NCI-H2171 (cell line): Measurements from ENCODE around the gene ZBTB43.

Experiments used
- DNase-seq: peaks from one replicate; lab custom pipeline; 2025; lab: John Stamatoyannopoulos, UW

Gene ZBTB43

DNA sequence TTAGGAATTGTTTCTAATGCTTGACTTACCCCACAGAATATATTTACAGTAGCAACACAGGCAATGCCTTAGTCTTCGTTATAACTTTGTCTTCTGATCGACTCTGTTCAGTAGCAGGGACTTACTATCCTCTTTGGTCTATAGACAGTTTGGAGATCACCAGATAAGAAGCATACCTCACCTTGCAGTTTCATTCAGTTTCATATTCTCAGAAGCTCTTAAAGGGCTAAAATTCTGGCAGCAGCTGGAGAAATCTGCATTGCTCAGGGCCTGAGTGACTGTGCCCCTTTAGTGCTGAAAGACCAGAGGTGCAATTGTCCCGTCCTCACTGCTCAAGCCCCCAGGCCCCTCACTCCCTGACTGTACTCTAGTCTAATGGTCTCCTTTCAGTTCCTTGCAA is 26.0 kb downstream of the ZBTB43 start:
- no peak for DNase-seq

- DNase-seq = no peak
These were observed 27.6 kb downstream of the ZBTB43 start for GRCh38 chr9:126832440-126832839.

GRCh38 chr9:126833020-126833419 is 28.2 kb downstream of the ZBTB43 start:
- DNase-seq = no peak

DNA sequence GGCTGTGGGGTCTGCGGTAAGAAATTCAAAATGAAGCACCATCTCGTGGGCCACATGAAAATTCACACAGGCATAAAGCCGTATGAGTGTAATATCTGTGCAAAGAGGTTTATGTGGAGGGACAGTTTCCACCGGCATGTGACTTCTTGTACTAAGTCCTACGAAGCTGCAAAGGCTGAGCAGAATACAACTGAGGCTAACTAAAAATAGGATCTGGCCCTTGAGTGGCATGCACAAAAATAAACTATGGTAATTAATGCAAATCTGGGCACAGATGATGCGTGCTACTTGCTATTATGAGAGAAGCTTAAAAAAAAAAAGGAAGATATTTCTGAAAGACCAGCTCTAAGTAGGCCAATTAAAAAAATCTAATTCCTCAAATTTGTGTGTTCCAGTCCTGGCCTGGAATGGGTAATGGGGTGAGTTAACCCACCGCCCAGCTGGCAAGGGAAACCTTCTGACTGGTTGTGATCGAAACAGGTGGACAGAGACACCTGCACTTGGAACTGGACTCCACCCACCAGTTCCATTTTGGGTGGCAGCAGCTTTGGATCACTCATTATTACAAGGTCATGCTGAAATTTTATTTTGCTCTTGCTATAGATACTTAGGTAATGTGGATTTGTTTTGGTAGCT is 29.0 kb downstream of the ZBTB43 start:
- DNase-seq = no peak

GRCh38 chr9:126834672-126835071 is 29.8 kb downstream of the ZBTB43 start:
- no peak for DNase-seq

GRCh38 chr9:126836216-126836615 is 31.4 kb downstream of the ZBTB43 start:
- no peak for DNase-seq

DNA sequence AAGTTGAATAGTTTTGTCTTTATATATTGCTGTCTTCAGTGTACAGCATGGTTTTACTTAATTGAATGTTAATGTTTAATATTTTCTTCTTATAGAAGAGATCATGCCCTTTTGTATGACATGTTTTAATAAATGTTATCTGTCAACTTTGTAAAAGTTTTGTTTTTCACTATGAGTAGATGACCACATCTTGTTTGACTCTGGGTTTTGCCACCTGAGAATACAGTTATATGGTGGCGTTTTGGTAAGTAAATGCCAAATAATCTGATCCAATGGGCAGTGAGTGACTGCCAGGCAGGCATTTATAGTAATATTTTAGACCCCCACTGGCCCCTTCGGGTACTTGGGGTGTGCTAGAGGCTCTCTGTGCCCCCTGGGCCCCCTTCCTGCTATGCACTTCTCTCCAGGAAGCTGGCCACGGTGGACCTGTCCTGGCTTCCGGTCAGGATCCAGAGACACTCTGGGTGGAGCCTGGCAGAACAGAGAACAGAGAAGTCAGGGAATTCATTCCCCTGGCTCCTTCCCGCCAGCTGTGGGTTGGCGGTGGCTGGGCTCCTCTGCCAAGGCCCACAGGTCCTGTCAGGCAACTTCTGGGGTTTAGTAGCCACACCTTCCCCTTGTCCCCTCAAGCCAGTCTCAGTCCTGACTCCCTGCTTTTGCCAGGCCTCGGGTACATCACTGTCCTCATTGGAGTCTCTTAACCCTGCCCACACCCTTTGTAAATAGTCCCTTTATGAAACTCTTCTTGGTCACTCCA is 33.4 kb downstream of the ZBTB43 start:
- DNase-seq = no peak

GRCh38 chr9:126838895-126839294 is 34.1 kb downstream of the ZBTB43 start:
- DNase-seq = no peak

DNA sequence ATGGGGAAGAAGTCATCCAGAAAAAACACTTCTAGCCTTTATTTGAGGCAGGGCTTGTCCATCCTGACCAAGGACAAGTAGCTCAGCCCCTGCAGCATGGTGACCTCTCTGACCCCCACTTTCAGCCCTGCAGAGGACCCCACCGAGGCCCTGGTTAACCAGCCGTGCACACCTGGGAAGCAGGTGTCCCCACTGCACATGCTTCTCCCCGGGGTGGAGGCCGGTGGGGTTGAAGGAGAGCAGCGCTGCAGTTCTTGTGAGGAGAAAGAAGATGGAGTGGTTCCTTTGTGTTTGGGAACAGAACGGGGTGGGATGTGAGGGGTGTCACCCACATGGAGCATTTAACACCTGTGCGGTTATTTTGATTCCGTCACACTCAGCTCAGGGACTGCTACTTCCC is 34.5 kb downstream of the ZBTB43 start:
- no peak for DNase-seq

- DNase-seq = no peak
These were observed 37.5 kb downstream of the ZBTB43 start for GRCh38 chr9:126842220-126842842.

GRCh38 chr9:126842977-126843799 is 38.3 kb downstream of the ZBTB43 start:
- DNase-seq = no peak

- DNase-seq = no peak
These were observed 39.2 kb downstream of the ZBTB43 start for GRCh38 chr9:126844085-126844484.

DNA sequence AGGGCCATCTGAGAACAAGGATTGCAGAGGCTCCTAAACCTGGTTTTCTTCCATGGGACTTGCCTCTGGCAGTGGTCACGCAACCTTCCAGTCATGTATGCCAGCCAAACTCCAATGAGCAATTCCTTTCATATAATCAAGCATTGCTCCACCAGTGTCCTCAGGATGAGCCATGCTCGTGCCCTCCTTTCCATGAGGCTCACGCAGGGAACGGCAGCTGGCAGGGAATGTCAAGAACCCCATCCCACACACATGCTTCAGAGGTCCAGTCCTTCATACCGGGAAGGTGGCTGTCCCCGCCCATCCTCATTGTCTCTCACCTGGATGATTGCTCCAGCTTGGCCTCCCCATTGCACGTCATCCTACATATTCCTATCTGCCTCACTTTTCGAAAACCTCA is 42.2 kb downstream of the ZBTB43 start:
- DNase-seq = no peak

- DNase-seq = no peak
These were observed 44.9 kb downstream of the ZBTB43 start for GRCh38 chr9:126849591-126850225.

DNA sequence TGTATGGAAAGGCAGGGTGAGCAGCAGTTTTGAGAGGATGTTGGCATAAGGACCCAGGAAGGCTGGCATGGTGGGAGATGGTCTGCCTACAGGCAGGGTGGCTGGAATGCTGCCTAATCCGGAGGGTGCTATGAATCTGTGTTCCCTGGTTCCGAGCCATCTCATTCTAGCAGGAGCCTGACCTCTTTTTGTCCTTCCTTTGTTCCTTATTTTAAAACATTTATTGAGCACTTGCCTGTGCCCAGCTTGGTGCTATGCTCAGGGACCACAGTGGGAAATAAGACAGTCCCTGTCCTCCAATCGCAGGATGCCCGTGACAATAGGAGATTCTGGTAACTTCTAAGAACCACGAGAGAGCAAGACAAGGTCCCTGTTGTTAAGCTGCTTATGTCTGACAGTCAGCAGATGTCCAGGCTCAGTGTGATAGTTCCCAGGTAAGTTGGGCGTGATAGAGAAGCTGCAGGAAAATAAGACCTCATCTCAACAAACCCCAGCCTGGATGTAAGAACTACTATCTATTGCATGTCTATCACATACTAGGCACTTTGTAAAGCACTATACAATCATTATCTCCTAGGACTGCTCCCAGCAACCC is 46.5 kb downstream of the ZBTB43 start:
- DNase-seq = no peak

GRCh38 chr9:126852086-126852688 is 47.3 kb downstream of the ZBTB43 start:
- DNase-seq = no peak

GRCh38 chr9:126853667-126854066 is 48.8 kb downstream of the ZBTB43 start:
- no peak for DNase-seq

DNA sequence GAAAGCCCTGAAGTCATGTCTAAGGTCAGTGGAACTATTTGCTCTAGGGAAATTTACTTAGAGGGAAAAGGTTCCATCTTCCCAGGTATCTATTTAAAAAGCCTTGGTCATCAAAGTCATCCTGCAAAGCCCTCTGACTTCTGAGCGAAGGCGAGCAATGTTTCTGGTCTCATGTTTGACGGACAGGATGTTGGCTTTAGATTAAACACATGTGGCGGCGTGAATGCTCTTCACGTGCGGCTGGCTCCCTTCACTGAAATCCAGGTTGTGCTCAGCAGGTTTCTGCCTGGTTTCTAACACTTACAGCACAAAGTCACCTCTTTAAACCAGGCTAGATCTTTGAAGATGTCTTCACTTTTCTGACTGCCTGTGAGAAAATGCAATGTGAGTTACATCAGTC is 49.9 kb downstream of the ZBTB43 start:
- no peak for DNase-seq

DNA sequence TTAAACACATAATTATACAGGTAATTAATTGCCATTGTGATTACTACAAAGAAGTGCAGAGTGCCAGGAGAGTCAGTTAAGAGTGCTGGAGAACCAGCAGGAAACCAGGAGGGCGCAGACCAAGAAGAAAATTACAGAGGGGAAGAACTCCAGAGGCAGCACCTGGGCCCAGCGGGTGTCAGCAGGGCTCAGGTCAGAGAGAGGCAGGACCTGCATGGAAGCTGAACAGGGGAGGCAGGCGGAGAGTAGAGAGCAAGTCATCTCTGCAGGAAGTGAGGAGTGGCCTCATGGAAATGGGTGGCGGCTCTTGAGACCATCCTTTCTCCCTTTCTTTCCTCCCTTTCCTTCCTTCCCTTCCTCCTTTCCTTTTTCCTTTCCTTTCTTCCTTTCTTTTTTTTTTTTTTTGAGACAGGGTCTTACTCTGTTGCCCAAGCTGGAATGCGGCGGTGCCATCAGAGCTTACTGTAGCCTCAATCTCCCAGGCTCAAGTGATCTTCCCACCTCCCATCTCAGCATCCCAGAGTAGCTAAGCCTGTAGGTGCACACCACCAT is 51.6 kb downstream of the ZBTB43 start:
- no peak for DNase-seq

DNA sequence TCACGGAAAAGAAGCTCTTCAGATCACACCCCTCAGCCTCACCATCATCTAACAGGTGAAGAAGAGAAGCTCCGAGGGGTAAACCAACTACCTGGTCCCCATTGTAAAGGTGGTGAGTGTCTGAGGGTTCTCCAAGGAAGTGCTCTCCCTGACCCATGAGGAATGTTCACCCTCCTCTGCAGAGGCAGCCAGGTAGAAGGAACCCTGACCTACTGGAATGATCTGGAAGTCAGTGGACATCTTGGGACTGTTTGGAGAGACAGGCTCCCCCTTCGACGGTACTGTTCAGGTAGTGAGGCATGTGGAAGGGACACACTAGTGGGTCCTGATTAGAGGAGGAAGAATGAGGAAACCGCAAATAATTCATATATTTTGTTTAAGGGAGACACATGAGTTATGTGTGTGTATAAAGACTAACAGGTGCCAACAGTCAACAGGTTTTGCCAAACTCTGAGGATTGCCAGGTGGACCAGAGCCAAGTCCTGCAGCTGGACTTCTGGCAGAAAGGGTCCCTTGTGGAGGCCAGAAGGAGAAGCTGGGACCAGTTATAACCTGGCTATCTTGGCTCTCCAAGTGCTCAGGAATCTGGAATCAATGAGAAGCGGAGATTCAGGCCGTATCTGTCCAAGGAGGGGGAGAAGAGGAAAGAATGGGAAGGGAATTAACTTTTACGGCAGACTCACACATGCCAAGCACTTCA is 52.6 kb downstream of the ZBTB43 start:
- DNase-seq = no peak
